Stimulated activated CD8-positive, alpha-beta memory T cell treated with anti-CD3 and anti-CD28 coated beads, Interleukin-12 subunit alpha, Interleukin-12 subunit beta, amount 100 ng/mL, for 1 hour (primary cell): Measurements from ENCODE around the gene PLA2G4D.

Experiments used
- DNase-seq: peaks from one replicate; pipeline ENCODE4 v3.0.0-alpha.2; 2020; ENCODE audit warnings: low read depth

Gene PLA2G4D

GRCh38 chr15:42018306-42019224 lies 75.8 kb downstream of the PLA2G4D start:
- DNase-seq = no peak
